OCI-LY3 (cell line): ENCODE measurements around the gene RGL3.

Experiments
- CTCF ChIP-seq: fragments of 200-600, 300-600 bp; sonication (generic); IDR thresholded peaks from 2 replicates; pipeline ENCODE4 v1.5.1; 2014; ENCODE audit warnings: antibody characterized with exemption, low read length, low read depth
- EZH2phosphoT487 ChIP-seq: fragments of 200-600 bp; shearing (Covaris generic); IDR thresholded peaks from 2 replicates; pipeline ENCODE4 v1.6.1; 2018; ENCODE audit warnings: antibody characterized with exemption, mixed run types, low read depth

GRCh38 chr19:11410682-11411081 lies 8.4 kb downstream of the RGL3 start:
- TF ChIP-seq CTCF (no peak), EZH2phosphoT487 (no peak)
